ENCODE results near the gene VAT1.

DNA sequence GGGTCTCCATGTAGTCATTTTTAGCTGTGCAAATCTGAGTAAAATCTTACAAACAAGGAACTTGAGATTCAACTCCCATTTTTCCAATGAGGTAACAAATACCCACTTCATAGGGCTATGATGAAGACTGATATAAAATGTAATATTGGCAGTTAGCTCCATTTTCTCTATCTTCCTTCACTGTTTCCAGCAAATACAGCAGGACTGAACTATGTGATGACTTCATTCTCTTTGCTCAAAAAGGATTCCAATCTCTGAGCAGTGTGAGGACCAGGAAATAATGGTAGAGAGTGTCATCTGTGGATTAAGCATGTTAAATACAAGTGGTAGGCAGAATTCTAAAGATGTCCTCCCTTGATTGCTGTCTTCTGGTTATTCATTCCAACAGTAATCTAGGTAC is 21.1 kb upstream of the VAT1 start:
- TF ChIP-seq, protein P1, sequence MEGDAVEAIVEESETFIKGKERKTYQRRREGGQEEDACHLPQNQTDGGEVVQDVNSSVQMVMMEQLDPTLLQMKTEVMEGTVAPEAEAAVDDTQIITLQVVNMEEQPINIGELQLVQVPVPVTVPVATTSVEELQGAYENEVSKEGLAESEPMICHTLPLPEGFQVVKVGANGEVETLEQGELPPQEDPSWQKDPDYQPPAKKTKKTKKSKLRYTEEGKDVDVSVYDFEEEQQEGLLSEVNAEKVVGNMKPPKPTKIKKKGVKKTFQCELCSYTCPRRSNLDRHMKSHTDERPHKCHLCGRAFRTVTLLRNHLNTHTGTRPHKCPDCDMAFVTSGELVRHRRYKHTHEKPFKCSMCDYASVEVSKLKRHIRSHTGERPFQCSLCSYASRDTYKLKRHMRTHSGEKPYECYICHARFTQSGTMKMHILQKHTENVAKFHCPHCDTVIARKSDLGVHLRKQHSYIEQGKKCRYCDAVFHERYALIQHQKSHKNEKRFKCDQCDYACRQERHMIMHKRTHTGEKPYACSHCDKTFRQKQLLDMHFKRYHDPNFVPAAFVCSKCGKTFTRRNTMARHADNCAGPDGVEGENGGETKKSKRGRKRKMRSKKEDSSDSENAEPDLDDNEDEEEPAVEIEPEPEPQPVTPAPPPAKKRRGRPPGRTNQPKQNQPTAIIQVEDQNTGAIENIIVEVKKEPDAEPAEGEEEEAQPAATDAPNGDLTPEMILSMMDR (IDR thresholded peaks at IDR 0.05) = no peak
- TF ChIP-seq POLR2A (IDR thresholded peaks at IDR 0.05) (no peak), POLR2AphosphoS5 (IDR thresholded peaks at IDR 0.05) (no peak)
